Astrocyte of the cerebellum (primary cell): ENCODE measurements around the gene ARHGEF19.

Experiments
- DNase-seq: peaks from one replicate; pipeline ENCODE4 v3.0.0-alpha.2; 2011; ENCODE audit warnings: low read depth
- H3K4me3 ChIP-seq: 2 replicates; pipeline ENCODE4 v1.5.1; 2011; ENCODE audit warnings: mild to moderate bottlenecking, low read depth, low read length, moderate library complexity
- in situ Hi-C: cut with HindIII; loops from 2 replicates; pipeline ENCODE4 v1.10.0; 2017; ENCODE audit warnings: low sequenced_read_pairs
- TF ChIP-seq, protein P1 (sequence below): IDR thresholded peaks from 2 replicates; pipeline ENCODE4 v1.5.1; 2012; ENCODE audit warnings: low read length, low read depth, moderate library complexity, mild to moderate bottlenecking; ENCODE audit errors: missing control alignments

Gene ARHGEF19

DNA sequence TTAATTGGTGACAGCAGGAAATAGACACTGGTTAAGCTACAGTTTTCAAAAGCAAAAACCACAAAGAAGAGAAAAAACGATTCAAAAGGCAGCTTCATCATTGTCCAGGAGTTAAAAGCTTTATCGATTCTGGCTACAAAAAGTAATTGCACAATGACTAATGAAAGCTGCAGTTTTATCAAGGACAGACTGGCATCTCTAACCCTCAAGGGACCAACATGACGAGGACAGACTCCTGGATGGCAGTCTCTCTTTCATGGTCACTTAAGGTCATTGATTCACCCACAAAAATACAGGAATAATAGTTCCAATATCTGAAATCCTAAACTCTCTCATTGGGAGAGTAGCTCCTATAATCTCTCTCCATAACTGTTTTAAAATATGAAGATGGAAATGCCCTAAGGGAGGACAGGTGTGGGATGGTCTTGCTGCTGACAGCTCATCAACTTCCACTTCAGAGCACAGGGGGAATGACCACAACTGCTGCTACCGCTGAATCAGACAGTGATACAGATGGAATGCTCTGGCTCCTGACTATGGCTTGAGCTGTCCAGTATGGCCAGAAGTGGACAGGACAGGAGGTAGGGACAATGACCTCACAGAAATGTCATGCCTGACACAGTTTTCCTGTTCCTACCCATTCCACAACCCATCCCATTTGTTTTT lies 41.9 kb upstream of the ARHGEF19 start:
- no peak for DNase-seq
- in situ Hi-C loops, result no loop called here
- H3K4me3 ChIP-seq, result no peak overlapping the region
- TF ChIP-seq, protein P1, sequence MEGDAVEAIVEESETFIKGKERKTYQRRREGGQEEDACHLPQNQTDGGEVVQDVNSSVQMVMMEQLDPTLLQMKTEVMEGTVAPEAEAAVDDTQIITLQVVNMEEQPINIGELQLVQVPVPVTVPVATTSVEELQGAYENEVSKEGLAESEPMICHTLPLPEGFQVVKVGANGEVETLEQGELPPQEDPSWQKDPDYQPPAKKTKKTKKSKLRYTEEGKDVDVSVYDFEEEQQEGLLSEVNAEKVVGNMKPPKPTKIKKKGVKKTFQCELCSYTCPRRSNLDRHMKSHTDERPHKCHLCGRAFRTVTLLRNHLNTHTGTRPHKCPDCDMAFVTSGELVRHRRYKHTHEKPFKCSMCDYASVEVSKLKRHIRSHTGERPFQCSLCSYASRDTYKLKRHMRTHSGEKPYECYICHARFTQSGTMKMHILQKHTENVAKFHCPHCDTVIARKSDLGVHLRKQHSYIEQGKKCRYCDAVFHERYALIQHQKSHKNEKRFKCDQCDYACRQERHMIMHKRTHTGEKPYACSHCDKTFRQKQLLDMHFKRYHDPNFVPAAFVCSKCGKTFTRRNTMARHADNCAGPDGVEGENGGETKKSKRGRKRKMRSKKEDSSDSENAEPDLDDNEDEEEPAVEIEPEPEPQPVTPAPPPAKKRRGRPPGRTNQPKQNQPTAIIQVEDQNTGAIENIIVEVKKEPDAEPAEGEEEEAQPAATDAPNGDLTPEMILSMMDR, result no peak

DNA sequence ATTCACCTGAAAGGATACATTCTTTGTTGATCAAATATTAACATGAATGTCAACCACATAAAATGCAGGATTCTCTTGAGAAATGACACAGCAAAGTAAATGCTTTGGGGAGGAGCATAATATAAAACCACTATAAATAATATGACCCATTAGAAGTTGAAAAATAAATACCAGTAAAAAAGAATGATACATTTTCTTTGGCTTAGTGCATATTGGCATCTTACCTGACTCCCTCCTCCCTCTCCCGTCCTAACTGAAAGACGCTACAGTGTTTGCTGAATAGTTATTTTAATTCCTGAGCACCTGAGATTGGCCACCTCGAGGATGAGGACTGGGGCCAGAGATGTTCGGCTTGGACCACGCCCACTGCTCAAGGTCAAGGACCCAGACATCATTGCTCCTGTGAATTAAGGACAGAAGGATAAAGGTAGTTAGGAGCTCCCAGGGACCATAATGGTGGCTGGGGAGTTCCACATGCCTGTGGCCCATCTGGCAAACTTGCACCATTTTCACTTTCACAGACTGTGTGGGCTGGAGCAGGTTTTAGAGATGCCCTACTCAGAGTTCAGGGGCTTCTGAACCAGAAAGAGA lies 41.0 kb upstream of the ARHGEF19 start:
- TF ChIP-seq, protein P1, result no peak
- no peak overlapping the region for H3K4me3 ChIP-seq
- in situ Hi-C loops, result no loop called here
- DNase-seq, result no peak

DNA sequence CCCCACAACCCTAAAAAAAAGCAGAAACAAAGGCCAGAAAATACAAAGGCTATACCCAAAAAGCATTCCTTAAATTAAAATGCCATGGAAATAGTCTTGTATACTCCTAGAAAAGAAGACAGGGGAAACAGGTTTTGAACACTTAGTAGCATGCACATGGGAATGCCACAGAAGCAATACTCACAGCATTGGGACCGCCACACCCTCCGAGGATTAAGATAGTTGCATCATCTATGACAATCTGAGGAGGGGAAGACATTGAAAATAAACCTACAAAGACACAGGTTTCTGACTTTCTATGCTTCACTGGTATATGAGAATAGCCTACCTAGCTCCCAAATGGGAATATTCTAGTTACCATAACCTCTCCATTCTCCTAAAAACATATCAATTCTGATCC lies 40.5 kb upstream of the ARHGEF19 start:
- in situ Hi-C loops, result no loop called here
- H3K4me3 ChIP-seq, result no peak overlapping the region
- no peak for DNase-seq
- TF ChIP-seq, protein P1, result no peak

- in situ Hi-C loops, result no loop called here
- DNase-seq, result no peak
- no peak overlapping the region for H3K4me3 ChIP-seq
- TF ChIP-seq, protein P1, result no peak
Measured at GRCh38 chr1:16251381-16251780, 38.9 kb upstream of the ARHGEF19 start.

GRCh38 chr1:16250524-16251251 lies 38.2 kb upstream of the ARHGEF19 start:
- peak; percentile 52 for DNase-seq
- in situ Hi-C loops, result no loop called here
- TF ChIP-seq, protein P1, result no peak
- H3K4me3 ChIP-seq, result no peak overlapping the region

- TF ChIP-seq, protein P1, result no peak
- no peak overlapping the region for H3K4me3 ChIP-seq
- in situ Hi-C loops, result no loop called here
- DNase-seq, result no peak
Measured at GRCh38 chr1:16249596-16250241, 37.3 kb upstream of the ARHGEF19 start.
